DMS 273 (cell line): ENCODE results near the gene NYNRIN.
A peak's percentile ranks its signal among the peaks of the same experiment; 100 is the strongest.
"Not testable (repeated sequence)": the region's sequence is repeated elsewhere in the genome, so short reads cannot be mapped to it uniquely, and the experiment has no call there.

Source experiments
- DNase-seq: peaks from one replicate; lab custom pipeline; 2025; ENCODE audit not compliant: unreplicated experiment; lab: John Stamatoyannopoulos, UW

NYNRIN gene

GRCh38 chr14:24398653-24399446, at the start of gene NYNRIN:
TSS of gene NYNRIN (plus strand) at chr14:24399003. CDS start at chr14:24399247, 244 bp downstream.
- peak; percentile 61 for DNase-seq

DNA sequence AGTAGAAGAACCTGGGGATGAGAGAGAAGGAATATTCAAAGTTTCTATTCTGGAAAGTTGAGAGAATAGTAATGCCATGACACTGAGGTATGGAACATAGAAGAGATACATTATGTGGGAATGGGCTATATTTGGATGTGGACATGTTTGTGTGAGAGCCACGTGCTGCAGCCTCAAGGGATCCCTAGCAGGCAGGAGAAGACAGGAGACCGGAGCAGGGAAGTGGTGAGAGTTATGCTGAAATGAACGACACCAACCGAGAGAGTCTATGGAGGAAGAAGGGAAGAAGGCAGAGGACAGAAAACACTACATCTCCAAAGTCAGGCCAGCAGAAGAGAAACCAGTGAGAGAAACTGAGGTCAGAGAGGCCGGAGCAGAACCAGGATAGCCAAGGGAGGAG, 49.1 kb upstream of the NYNRIN start:
- no peak for DNase-seq

- DNase-seq = peak; percentile 74
Observed at GRCh38 chr14:24351517-24351916, 47.3 kb upstream of the NYNRIN start.

DNA sequence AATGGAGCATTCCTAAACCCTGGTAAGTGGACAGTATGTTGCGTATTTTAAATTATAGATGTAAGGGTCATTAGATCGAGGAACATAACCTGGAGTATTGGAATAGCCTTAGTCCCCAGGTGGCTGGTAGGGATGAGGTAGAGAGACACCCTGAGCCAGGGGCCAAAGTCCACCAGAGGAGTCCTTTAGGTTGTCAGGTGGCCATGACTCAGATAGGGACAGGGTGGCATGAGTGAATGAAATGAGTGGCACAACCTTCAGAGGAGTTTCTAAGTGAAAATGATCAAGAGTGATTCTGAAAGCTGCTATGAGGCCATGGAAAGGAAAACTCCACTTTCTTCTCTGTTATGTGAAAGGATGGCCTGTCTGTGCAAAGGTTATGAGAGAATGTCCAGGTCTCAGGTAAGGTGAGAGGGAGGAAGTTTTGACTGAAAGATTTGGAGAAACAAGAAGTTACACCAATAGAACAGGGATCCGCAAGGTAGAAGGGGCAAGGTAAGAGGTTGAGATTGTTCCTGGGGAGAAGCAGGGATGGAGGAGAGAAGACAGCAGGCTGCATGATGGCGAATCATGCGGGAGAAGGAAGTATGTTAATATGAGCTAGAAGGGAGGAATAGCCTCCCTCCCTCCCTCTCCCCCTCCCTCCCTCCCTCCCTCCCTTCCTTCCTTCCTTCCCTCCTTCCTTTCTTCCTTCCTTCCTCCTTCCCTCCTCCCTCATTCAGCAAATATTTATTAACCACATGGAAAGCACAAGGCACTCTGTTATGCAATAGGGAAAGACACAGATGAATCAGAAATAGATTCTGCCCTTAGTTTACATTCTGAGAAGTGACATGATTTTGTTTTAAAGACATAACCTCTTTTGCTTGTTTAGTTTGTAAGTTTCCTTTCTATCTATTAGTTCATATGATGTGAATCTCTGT, 45.0 kb upstream of the NYNRIN start:
- DNase-seq = no peak

GRCh38 chr14:24354482-24354825, 44.3 kb upstream of the NYNRIN start:
- not testable (repeated sequence) for DNase-seq

DNA sequence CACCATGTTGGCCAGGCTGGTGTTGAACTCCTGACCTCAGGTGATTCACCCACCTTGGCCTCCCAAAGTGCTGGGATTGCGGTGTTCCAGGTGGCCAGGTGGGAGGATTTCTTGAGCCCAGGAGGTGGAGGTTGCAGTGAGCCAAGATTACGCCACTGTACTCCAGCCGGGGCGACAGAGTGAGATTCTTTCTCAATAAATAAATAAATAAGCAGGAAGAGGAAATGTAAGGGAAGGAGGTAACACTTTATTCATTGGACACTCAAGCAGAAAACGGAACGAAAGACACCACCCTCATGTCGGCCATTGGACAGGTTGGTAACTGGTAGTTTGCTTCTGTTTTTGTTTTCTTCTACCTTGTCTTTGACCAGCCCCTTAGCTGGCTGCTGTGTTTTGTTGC, 43.8 kb upstream of the NYNRIN start:
- no peak for DNase-seq

- DNase-seq = no peak
Observed at GRCh38 chr14:24356208-24356607, 42.6 kb upstream of the NYNRIN start.

- DNase-seq = no peak
Observed at GRCh38 chr14:24360281-24360680, 38.5 kb upstream of the NYNRIN start.

DNA sequence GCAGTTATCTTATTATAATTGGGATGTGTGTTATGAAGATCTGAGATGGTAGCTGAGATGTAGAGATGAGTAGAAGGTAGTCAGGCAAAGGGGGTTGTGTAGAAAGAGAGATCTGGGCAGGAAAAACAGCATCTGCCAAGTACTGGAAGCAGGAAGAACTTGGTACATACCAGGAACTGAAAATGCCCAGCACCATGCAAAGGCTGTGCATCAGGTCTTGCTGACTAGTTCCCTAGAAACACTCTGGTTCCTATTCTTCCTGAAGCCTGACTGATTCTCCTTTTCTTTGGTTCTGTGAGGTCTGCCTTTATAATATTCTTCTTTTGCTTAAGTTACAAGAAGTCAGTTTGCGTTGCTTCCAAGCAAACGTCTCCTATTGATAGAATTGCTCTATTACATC, 37.5 kb upstream of the NYNRIN start:
- no peak for DNase-seq

GRCh38 chr14:24362241-24362960, 36.4 kb upstream of the NYNRIN start:
- no peak for DNase-seq

GRCh38 chr14:24363401-24363800, 35.4 kb upstream of the NYNRIN start:
- no peak for DNase-seq

GRCh38 chr14:24364841-24365240, 34.0 kb upstream of the NYNRIN start:
- DNase-seq = peak; percentile 24

DNA sequence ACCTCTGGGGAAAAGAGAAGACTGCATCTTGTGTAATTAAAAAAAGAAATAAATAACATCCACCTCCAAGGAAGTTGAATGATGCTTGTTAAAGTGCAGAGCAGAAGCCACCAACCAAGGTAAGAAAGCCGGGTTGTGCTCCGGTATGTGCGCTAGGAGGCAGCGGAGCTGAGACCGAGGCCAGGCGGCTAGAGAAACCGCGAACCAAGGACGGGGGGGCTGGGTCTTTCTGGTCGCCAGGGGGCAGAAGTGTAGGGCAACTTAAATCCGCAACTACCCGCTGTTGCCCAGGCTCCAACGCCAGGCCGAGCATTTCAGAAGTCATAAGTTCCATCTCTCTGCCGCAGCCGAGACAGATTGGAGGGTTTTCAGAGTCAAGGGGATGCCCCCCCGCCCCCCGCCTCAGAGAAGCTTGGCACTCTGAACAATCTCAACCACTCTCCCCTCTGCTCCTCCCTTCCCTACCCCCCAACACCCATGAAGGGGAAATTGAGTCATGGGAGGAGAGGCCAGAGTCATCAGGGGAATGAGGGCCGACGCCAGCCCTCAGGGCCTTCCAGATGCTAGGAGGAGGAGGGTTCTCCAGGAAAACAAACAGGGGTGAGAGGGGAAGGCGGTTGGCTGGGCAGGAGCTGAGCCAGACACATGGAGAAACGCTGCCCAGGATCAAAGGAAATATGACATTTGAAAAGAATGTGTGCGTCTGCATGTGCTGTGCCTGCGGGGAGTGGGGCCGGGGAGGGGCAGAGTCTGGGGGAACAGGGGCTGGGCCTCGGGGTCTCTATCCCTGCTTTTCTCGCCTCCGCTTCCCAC, 33.0 kb upstream of the NYNRIN start:
- peak; percentile 89 for DNase-seq

DNA sequence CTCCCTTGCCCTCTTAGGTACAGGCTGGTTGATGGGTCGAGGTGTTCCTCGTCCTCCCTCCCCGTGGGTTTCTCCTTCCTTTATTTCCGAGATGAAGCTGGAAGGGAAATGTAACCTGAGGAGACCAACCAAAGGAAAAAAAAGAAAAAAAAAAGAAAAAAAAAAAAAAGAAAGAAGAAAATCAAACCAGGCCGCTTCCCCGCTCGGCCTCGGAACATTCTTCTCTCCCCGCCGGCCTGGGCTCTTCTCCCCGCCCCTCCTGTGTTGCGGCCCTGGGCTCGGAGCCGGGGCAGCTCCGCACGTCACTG, 32.4 kb upstream of the NYNRIN start:
- no peak for DNase-seq

DNA sequence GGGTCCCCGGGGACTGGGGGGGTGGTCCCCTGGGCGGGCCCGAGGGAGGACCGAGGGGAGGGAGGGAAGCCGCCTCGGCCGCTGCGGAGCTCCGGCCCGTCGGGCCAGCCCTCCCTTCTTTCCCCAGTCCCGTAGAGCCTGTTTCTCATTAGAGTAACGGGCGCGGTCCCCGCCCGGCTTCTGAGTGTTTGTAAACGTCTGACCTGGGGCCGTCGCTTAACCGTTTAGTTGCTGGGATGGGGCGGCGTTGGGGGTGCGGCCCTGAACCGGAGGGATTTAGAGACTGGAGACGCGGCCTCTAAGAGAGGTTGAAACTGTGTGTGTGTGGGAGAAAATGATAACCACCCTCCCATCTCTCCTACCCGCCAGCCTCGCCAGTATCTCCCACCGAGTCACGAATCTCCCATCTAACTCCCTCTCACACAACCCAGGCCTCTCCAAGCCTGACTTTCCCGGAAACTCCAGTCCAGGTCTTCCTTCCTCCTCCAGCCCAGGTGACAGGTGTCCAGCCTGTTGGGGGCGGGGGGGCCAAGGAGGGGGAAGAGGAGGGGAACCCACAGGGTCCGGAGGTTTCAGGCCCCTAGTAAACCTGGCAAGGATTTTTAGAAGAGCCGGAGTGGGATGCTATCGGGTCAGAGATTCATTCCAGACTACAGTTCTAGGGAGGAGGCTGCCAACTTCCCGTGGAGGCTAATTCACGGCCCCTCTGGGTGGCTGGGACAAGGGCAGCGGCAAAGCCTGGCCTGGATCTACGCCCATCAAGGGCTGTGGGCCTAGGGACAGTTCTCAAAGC, 31.9 kb upstream of the NYNRIN start:
- peak; percentile 99 for DNase-seq

DNA sequence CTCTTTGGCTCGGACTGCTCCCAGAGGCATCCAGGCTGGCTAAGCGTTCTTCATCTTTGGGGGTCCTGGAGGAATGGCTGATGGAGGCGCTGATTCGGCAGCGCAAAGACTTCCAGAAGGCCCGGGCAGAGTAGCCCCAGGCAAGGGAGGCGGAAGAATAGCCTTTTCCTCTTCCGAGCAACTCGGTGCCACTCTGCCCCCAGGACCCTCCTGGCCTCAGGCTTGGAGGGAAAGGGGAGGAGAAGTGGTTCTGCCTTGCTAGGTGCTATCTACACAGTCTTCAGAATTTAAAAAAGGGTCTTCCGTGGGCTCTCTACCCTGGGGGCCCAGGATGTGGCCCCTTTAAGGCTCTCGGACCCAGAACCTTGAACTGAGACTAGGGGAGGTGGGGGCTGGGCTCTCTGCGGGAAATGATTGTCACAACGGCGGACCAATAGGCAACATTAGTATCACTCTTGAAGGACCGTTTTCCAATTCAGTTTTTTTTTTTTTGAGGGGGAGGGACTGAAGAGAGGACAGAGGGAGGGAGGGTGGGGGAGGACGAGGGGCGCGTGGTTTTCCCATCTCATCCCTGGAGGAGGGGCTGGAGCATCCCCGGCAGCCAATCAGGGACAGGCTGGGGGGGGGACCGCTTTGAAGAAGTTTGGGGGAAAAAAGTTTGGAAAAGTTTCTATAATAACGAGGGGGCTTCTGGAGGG, 31.1 kb upstream of the NYNRIN start, which contains the start of gene NFATC4:
Gene NFATC4 (plus strand): TSS at position 671 of the 698 bp plus-strand sequence. CDS start 157 bp downstream, outside the sequence.
- DNase-seq = peak; percentile 97

GRCh38 chr14:24368212-24368561, 30.6 kb upstream of the NYNRIN start:
- DNase-seq = peak; percentile 84

DNA sequence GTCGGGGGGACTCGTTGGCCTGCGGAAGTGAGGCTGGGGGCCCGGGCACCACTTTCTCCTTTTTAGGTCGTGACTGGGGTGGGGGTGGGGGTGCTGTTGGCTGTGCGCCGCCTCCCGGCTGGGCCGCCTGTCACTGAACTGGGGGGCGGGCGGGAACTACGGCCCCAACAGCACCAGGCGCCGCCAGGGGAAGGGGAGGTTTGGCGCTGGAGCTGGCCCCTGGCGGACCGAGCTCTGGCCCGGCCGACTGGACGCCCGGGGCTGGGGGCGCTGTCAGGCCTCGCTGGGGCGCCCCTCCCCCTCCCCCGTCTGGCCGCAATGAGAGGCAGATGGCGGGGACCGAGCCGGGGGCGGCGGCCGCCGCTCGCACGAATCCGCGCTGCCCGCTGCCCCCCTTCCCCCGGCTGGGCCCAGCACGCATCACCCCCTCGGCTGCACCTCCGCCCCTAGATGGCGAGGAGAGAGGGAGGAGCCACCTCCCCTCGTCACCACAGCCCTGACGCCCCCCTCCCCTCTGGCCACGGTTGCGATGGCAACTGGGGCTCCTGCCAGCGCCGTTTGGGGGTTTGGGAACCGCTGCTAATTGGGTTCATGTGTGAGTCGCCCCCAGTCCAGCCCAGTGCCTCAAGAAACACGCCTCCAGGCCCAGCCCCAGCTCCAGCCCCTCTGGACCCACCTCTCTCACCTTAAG, 30.1 kb upstream of the NYNRIN start:
- peak; percentile 96 for DNase-seq

- DNase-seq = no peak
Observed at GRCh38 chr14:24369463-24369862, 29.3 kb upstream of the NYNRIN start.
